ENCODE data around the gene DOCK2.
"Not testable (repeated sequence)": the region's sequence is repeated elsewhere in the genome, so short reads cannot be mapped to it uniquely, and the experiment has no call there.

Gene DOCK2

GRCh38 chr5:170092455-170093101 lies 455.5 kb downstream of the DOCK2 start:
- no peaks in the 10 kb centered on the region for H3K36me3 ChIP-seq (ENCODE audit: low read length)
- no peaks in the 10 kb centered on the region for H3K79me2 ChIP-seq (ENCODE audit: insufficient read depth, low read length)
- H3K9ac ChIP-seq (ENCODE audit: low read length): no peak overlapping the region
- H3K27ac ChIP-seq (ENCODE audit: low read depth, low read length): no peak overlapping the region
- TF ChIP-seq EZH2phosphoT487 (conservative IDR thresholded peaks at IDR 0.05; ENCODE audit: low read length): no peak
- no peak for TF ChIP-seq CTCF (IDR thresholded peaks at IDR 0.05; ENCODE audit: insufficient read depth, low read length, poor library complexity, severe bottlenecking)
- H3K27me3 ChIP-seq (ENCODE audit: low read length): no peaks in the 10 kb centered on the region
- no peaks in the 10 kb centered on the region for H3K9me3 ChIP-seq (ENCODE audit: insufficient read depth, low read length)
- no peaks in the 10 kb centered on the region for H3K9me2 ChIP-seq (replicated peaks; ENCODE audit: insufficient read depth, low read length)
- no peaks in the 10 kb centered on the region for H3F3A ChIP-seq (ENCODE audit: insufficient read depth)
- H4K20me1 ChIP-seq (ENCODE audit: low read depth, low read length): no peaks in the 10 kb centered on the region
- no peak overlapping the region for H2AFZ ChIP-seq (ENCODE audit: low read depth, low read length, severe bottlenecking)
- H3K4me3 ChIP-seq (ENCODE audit: insufficient read depth, low read length, poor library complexity, severe bottlenecking): no peak overlapping the region
- H3K4me2 ChIP-seq (ENCODE audit: low read depth, low read length, poor library complexity, severe bottlenecking): no peak overlapping the region

- not testable (repeated sequence) for H3K9me3 ChIP-seq (ENCODE audit: insufficient read depth, low read length); H2AFZ ChIP-seq (ENCODE audit: low read depth, low read length, severe bottlenecking); H3K4me2 ChIP-seq (ENCODE audit: low read depth, low read length, poor library complexity, severe bottlenecking); H3K9ac ChIP-seq (ENCODE audit: low read length); H3K27me3 ChIP-seq (ENCODE audit: low read length); H3K9me2 ChIP-seq (replicated peaks; ENCODE audit: insufficient read depth, low read length); H3K36me3 ChIP-seq (ENCODE audit: low read length); H3K27ac ChIP-seq (ENCODE audit: low read depth, low read length); H4K20me1 ChIP-seq (ENCODE audit: low read depth, low read length); H3K79me2 ChIP-seq (ENCODE audit: insufficient read depth, low read length); H3K4me3 ChIP-seq (ENCODE audit: insufficient read depth, low read length, poor library complexity, severe bottlenecking); H3F3A ChIP-seq (ENCODE audit: insufficient read depth)
These were observed 457.3 kb downstream of the DOCK2 start for GRCh38 chr5:170094329-170094728.

GRCh38 chr5:170095646-170096045 lies 458.6 kb downstream of the DOCK2 start:
- Histone ChIP-seq H4K20me1 (ENCODE audit: low read depth, low read length) (no peaks in the 10 kb centered on the region), H3K9me3 (ENCODE audit: insufficient read depth, low read length) (no peaks in the 10 kb centered on the region), H3K9ac (ENCODE audit: low read length) (no peak overlapping the region), H3K79me2 (ENCODE audit: insufficient read depth, low read length) (no peaks in the 10 kb centered on the region), H3K4me2 (ENCODE audit: low read depth, low read length, poor library complexity, severe bottlenecking) (no peak overlapping the region), H3K4me3 (ENCODE audit: insufficient read depth, low read length, poor library complexity, severe bottlenecking) (no peak overlapping the region), H3K27me3 (ENCODE audit: low read length) (no peaks in the 10 kb centered on the region), H2AFZ (ENCODE audit: low read depth, low read length, severe bottlenecking) (no peak overlapping the region), H3K36me3 (ENCODE audit: low read length) (no peaks in the 10 kb centered on the region), H3K27ac (ENCODE audit: low read depth, low read length) (no peak overlapping the region), H3K9me2 (replicated peaks; ENCODE audit: insufficient read depth, low read length) (no peaks in the 10 kb centered on the region), H3F3A (ENCODE audit: insufficient read depth) (no peaks in the 10 kb centered on the region)
- TF ChIP-seq CTCF (IDR thresholded peaks at IDR 0.05; ENCODE audit: insufficient read depth, low read length, poor library complexity, severe bottlenecking) (no peak), EZH2phosphoT487 (conservative IDR thresholded peaks at IDR 0.05; ENCODE audit: low read length) (no peak)

- H4K20me1 ChIP-seq (ENCODE audit: low read depth, low read length): no peaks in the 10 kb centered on the region
- H3K27me3 ChIP-seq (ENCODE audit: low read length): no peaks in the 10 kb centered on the region
- no peaks in the 10 kb centered on the region for H3K9me2 ChIP-seq (replicated peaks; ENCODE audit: insufficient read depth, low read length)
- no peaks in the 10 kb centered on the region for H3K79me2 ChIP-seq (ENCODE audit: insufficient read depth, low read length)
- H3F3A ChIP-seq (ENCODE audit: insufficient read depth): no peaks in the 10 kb centered on the region
- H3K27ac ChIP-seq (ENCODE audit: low read depth, low read length): no peak overlapping the region
- no peaks in the 10 kb centered on the region for H3K36me3 ChIP-seq (ENCODE audit: low read length)
- no peak overlapping the region for H2AFZ ChIP-seq (ENCODE audit: low read depth, low read length, severe bottlenecking)
- no peaks in the 10 kb centered on the region for H3K9me3 ChIP-seq (ENCODE audit: insufficient read depth, low read length)
- H3K4me2 ChIP-seq (ENCODE audit: low read depth, low read length, poor library complexity, severe bottlenecking): no peak overlapping the region
- H3K4me3 ChIP-seq (ENCODE audit: insufficient read depth, low read length, poor library complexity, severe bottlenecking): no peak overlapping the region
- no peak overlapping the region for H3K9ac ChIP-seq (ENCODE audit: low read length)
- TF ChIP-seq CTCF (IDR thresholded peaks at IDR 0.05; ENCODE audit: insufficient read depth, low read length, poor library complexity, severe bottlenecking) (no peak), EZH2phosphoT487 (conservative IDR thresholded peaks at IDR 0.05; ENCODE audit: low read length) (no peak)
These were observed 460.9 kb downstream of the DOCK2 start for GRCh38 chr5:170097934-170098333.
